SK-N-MC (cell line): Measurements from ENCODE around the gene TECPR1.
"Not testable (repeated sequence)": the region's sequence is repeated elsewhere in the genome, so short reads cannot be mapped to it uniquely, and the experiment has no call there.

ENCODE experiments used
- DNase-seq: peaks from one replicate; pipeline ENCODE4 v3.0.0-alpha.2; 2011; ENCODE audit warnings: low read depth, low spot score
- H3K27ac ChIP-seq: fragments of 200-600 bp; sonication (generic); 2 replicates; pipeline ENCODE4 v1.5.1; 2016; ENCODE audit warnings: mixed run types
- H3K36me3 ChIP-seq: fragments of 200-600 bp; sonication (generic); 2 replicates; pipeline ENCODE4 v1.6.1; 2017; ENCODE audit warnings: antibody characterized with exemption, low read length, mixed read lengths; ENCODE audit not compliant: insufficient read depth
- H3K4me3 ChIP-seq: fragments of 200-600 bp; sonication (generic); 2 replicates; pipeline ENCODE4 v1.5.1; 2016
- H3K9ac ChIP-seq: fragments of 200-600 bp; sonication (generic); 2 replicates; pipeline ENCODE4 v1.8.0; 2017; ENCODE audit warnings: mixed run types, mixed read lengths; ENCODE audit not compliant: insufficient read length
- H3K9me3 ChIP-seq: fragments of 200-600 bp; sonication (generic); 2 replicates; pipeline ENCODE4 v1.6.1; 2017; ENCODE audit warnings: low read depth, mild to moderate bottlenecking, antibody characterized with exemption, low read length, moderate library complexity, mixed read lengths
- EZH2 ChIP-seq: fragments of 200-600 bp; sonication (generic); IDR thresholded peaks from one replicate; pipeline ENCODE4 v1.6.1; 2017; ENCODE audit warnings: antibody characterized with exemption
- FOXP2 ChIP-seq: optimal IDR thresholded peaks from 2 replicates; pipeline ENCODE3; 2011; ENCODE audit warnings: mild to moderate bottlenecking, moderate library complexity; ENCODE audit not compliant: insufficient read depth; ENCODE audit errors: extremely low read length, control extremely low read depth
- POLR2AphosphoS5 ChIP-seq: IDR thresholded peaks from 2 replicates; pipeline ENCODE4 v1.6.1; 2012; ENCODE audit warnings: mild to moderate bottlenecking, low read depth, low read length, borderline replicate concordance

TECPR1 gene

DNA sequence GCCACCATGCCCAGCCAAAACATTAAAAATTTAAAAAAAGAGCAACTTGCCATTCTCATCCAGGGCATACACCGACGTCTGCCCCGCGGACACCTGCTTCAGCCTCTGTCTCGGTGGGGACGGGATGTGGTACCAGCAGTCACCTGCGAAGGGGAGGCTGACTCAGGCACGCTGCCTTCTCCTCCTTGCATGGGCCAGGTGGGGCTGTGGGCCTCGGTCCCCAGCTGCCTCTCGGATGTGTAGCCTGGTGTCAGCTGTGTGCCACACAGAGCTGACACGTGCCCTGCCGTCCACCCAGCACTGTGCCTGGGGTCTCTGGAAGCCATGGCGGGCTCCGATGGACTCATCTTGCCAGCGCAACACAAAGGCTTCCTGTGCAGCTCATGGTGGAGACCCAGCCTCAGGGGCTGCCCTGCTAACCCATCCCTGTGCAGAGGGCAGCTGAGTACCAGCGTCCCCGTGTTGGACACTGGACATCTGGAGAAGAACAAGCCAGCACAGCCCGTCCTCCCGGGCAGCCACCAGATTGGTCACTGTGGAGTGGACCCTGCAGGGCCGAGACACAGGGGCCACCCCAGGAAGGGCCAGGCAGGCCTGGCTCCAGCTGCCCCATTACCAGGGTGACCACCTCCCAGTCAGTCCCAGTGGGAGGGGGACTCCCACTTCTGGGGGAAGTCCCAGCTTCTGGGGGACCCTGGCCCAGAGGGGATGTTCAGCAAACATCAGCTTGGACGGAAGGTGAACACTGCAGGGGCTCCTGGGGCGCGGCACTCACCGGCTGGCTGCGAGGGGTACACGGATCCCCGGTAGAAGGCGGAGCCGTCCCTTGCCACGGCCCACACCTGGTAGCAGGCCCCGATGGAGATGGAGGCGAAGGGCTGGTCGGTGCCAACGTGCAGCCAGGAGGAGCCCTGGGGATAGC, 30.2 kb downstream of the TECPR1 start:
- Histone ChIP-seq H3K27ac (no peak overlapping the region), H3K36me3 (no peaks in the 10 kb centered on the region), H3K4me3 (no peak overlapping the region), H3K9ac (no peak overlapping the region), H3K9me3 (no peaks in the 10 kb centered on the region)
- no peak for DNase-seq
- TF ChIP-seq POLR2AphosphoS5 (no peak), FOXP2 (no peak), EZH2 (no peak)

DNA sequence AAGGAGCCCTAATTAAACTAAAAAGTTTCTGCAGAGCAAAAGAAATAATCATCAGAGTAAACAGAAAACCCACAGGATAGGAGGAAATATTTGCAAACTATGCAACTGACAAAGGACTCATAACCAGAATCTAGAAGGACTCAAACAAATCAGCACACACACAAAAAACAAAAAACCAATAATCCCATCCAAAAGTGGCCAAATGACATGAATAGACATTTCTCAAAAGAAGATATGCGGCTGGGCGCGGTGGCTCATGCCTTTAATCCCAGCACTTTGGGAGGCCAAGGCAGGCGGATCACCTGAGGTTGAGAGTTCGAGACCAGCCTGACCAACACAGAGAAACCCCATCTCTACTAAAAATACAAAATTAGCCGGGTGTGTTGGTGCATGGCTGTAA, 32.6 kb downstream of the TECPR1 start:
- not testable (repeated sequence) for H3K36me3 ChIP-seq, H3K4me3 ChIP-seq, H3K9ac ChIP-seq, H3K27ac ChIP-seq, DNase-seq, H3K9me3 ChIP-seq

DNA sequence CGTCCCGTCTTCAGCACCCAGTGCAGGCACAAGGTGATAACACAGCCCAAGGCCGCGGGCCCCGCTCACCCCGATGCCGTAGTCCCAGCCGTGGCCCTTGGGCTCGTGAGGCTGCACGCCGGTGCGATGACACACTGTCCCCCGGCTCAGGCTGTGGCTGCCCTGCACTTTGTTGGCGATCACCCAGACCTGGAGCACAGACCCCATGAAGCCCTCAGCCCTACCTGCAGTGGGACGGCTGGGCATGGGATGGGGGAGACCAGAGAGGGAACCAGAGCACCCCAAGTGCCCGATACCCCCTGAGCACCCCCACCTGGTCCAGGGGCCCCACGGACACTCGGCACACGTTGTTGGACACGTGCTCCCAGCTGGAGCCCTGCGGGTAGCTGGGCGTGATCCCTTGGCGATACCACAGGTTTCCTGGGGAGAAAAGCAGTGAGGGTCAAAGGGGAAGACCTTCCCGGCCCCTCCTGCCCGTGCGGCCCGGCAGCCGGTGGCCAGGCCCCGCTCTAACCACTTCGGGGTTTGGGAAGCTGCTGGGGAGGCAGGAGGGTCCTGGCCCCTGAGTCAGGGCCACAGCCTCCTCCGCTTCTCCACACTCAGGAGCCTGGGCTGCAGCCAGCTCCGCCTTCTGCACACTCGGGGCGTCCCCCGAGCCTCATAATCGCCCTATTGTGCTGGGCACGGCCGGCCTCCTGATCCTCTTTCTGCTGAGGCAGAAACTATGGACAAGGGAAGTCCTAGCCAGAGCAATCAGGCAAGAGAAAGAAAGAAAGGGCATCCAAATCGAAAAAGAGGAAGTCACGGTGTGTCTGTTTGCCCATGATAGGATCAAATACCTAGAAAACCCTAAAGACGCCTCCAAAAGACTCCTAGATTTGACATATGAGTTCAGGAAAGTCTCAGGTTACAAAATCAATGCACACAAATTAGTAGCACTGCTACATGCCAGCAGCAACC, 34.1 kb downstream of the TECPR1 start:
- Histone ChIP-seq H3K4me3 (no peak overlapping the region), H3K9me3 (no peaks in the 10 kb centered on the region), H3K36me3 (no peaks in the 10 kb centered on the region), H3K27ac (no peak overlapping the region), H3K9ac (no peak overlapping the region)
- TF ChIP-seq POLR2AphosphoS5, result no peak
- TF ChIP-seq EZH2, result no peak
- TF ChIP-seq FOXP2, result no peak
- DNase-seq, result no peak

DNA sequence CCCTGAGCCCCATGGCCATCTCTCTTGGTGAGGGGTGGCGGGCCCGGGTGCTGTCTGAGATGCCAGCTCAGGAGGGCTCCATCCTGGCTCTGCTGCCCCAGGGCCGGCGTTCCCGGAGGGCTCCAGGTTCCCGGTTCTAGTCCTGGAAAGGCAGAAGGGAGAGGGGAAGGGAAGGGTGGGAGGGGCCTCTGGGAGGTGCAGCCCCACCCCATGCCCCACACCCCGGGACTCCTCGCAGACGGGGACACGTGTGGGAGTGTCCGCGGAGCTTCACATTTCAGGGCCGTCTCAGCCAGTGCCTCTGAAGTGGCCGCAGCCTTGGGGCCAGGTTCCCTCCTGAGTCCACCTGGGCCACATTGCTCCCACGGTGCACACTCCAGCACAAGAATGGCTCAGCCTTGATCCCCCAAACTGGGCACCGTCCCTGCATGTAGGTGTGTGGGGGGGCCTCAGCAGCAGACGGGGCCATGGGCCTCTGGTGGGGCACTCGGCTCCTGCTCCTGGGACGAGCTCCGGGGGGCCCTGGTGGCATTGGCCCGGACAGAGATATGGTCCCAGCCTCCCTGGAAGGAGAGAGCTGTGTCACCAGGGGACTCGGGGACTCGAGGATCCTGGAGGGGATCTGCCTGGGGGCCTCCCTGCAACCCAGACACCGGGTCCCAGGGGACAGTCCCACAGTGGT, 35.0 kb downstream of the TECPR1 start:
- Histone ChIP-seq H3K27ac (no peak overlapping the region), H3K4me3 (no peak overlapping the region), H3K36me3 (no peaks in the 10 kb centered on the region), H3K9ac (no peak overlapping the region), H3K9me3 (no peaks in the 10 kb centered on the region)
- TF ChIP-seq EZH2 (no peak), FOXP2 (no peak), POLR2AphosphoS5 (no peak)
- no peak for DNase-seq

DNA sequence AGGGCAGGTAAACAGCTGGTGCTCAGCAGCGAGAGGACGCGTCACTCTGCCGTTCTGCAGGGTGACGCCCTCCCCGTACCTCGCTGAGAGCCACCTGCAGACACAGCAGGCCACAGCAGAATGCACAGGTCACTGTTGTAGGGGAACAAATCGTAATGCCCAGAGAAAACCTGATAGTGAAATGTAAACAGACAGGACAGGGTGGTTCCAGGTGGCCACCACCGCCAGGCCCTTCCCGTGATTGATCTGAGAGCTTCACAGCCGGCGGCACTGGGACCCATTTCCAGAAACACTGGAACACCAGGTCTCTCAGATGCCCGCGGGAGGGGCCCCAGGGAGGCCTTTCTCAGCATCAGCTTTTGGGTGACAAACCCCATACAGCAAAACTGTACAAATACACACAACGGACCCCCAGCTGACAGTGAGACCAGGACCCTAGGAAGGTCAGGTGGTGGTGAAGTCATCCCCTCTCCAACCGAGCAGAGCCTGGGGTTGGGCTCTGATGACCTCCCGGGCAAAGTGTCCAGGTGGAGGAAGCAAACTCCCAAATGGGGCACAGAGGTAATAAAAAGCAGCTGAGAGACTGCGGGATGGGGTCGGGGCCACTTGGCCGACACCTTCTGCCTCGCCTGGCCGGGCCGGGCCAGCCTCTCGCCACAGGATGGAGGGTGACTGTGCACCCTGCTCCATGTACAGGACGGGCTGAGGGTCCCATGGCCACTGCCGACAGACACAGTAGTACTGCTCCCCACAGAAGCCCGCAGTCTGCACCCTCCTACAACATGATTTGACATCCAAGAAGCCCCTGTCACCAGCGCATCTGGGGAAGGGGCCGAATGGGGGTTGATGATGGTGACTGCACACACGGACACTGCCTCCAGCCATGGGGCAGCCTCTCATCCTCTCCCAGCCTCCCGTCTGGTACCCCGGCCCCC, 36.2 kb downstream of the TECPR1 start:
- H3K4me3 ChIP-seq, result no peak overlapping the region
- H3K9me3 ChIP-seq, result no peaks in the 10 kb centered on the region
- no peaks in the 10 kb centered on the region for H3K36me3 ChIP-seq
- no peak overlapping the region for H3K27ac ChIP-seq
- H3K9ac ChIP-seq, result no peak overlapping the region
- no peak for DNase-seq
- TF ChIP-seq EZH2 (no peak), FOXP2 (no peak), POLR2AphosphoS5 (no peak)

- Histone ChIP-seq H3K36me3 (no peaks in the 10 kb centered on the region), H3K4me3 (no peak overlapping the region), H3K9ac (no peak overlapping the region), H3K27ac (no peak overlapping the region), H3K9me3 (no peaks in the 10 kb centered on the region)
- TF ChIP-seq FOXP2 (no peak), EZH2 (no peak), POLR2AphosphoS5 (no peak)
- DNase-seq, result no peak
Observed at GRCh38 chr7:98214811-98215321, 37.2 kb downstream of the TECPR1 start.

- Histone ChIP-seq H3K27ac (no peak overlapping the region), H3K9me3 (no peaks in the 10 kb centered on the region), H3K36me3 (no peaks in the 10 kb centered on the region), H3K9ac (no peak overlapping the region), H3K4me3 (no peak overlapping the region)
- TF ChIP-seq EZH2 (no peak), FOXP2 (no peak), POLR2AphosphoS5 (no peak)
- no peak for DNase-seq
Observed at GRCh38 chr7:98213888-98214810, 37.9 kb downstream of the TECPR1 start.
